Astrocyte (in vitro differentiated cells and primary cell): ENCODE results near the gene PTPRCAP. TPM values are rescaled to one million over a fixed set of nuclear protein-coding genes. Genes with fewer than 3 reads are reported as not detected.

ENCODE experiments used
- DNase-seq: peaks from one replicate; pipeline ENCODE4 v3.0.0-alpha.2; 2010; ENCODE audit warnings: low read depth
- FAIRE-seq: peaks from 2 replicates; lab custom pipeline; 2011; peaks lifted over from hg19 to GRCh38; lab: Jason Lieb, UNC
- H2AFZ ChIP-seq: 2 replicates; pipeline ENCODE4 v1.6.0; 2012; ENCODE audit warnings: low read depth, low read length, inconsistent platforms
- H3K27ac ChIP-seq: 2 replicates; pipeline ENCODE4 v1.5.1; 2011; ENCODE audit warnings: low read depth, low read length, inconsistent platforms
- H3K27me3 ChIP-seq: 2 replicates; pipeline ENCODE4 v1.6.0; 2011; ENCODE audit warnings: low read length, inconsistent platforms; ENCODE audit not compliant: insufficient read depth
- H3K36me3 ChIP-seq: 2 replicates; pipeline ENCODE4 v1.5.1; 2011; ENCODE audit warnings: low read length, inconsistent platforms; ENCODE audit not compliant: insufficient read depth
- H3K4me1 ChIP-seq: 2 replicates; pipeline ENCODE4 v1.5.1; 2011; ENCODE audit warnings: low read length, inconsistent platforms; ENCODE audit not compliant: insufficient read depth
- H3K4me2 ChIP-seq: 2 replicates; pipeline ENCODE4 v1.6.0; 2012; ENCODE audit warnings: low read length, inconsistent platforms
- H3K4me3 ChIP-seq: 2 replicates; pipeline ENCODE4 v1.5.1; 2011; ENCODE audit warnings: low read depth, mild to moderate bottlenecking, low read length, inconsistent platforms; ENCODE audit not compliant: insufficient read depth
- H3K79me2 ChIP-seq: 2 replicates; pipeline ENCODE4 v1.6.0; 2012; ENCODE audit warnings: mild to moderate bottlenecking, low read length, inconsistent platforms; ENCODE audit not compliant: insufficient read depth
- H3K9ac ChIP-seq: 2 replicates; pipeline ENCODE4 v1.6.0; 2012; ENCODE audit warnings: mild to moderate bottlenecking, low read length, inconsistent platforms
- H3K9me3 ChIP-seq: 2 replicates; pipeline ENCODE4 v1.5.1; 2012; ENCODE audit warnings: low read depth, mild to moderate bottlenecking, low read length, inconsistent platforms; ENCODE audit not compliant: insufficient read depth
- H4K20me1 ChIP-seq: 2 replicates; pipeline ENCODE4 v1.6.0; 2012; ENCODE audit warnings: low read length, inconsistent platforms; ENCODE audit not compliant: insufficient read depth
- H3K27ac Mint-ChIP-seq: one replicate; pipeline ENCODE4 v1.8.0; 2021; ENCODE audit warnings: mild to moderate bottlenecking, mixed read lengths; ENCODE audit not compliant: unreplicated experiment
- H3K27me3 Mint-ChIP-seq: one replicate; pipeline ENCODE4 v1.8.0; 2021; ENCODE audit warnings: low read depth, mixed read lengths; ENCODE audit not compliant: unreplicated experiment
- H3K36me3 Mint-ChIP-seq: one replicate; pipeline ENCODE4 v1.8.0; 2021; ENCODE audit warnings: low read depth, mixed read lengths; ENCODE audit not compliant: unreplicated experiment
- H3K4me1 Mint-ChIP-seq: one replicate; pipeline ENCODE4 v1.8.0; 2021; ENCODE audit warnings: low read depth, mixed read lengths; ENCODE audit not compliant: unreplicated experiment
- H3K4me3 Mint-ChIP-seq: one replicate; pipeline ENCODE4 v1.8.0; 2021; ENCODE audit warnings: mild to moderate bottlenecking, moderate library complexity, mixed read lengths; ENCODE audit not compliant: unreplicated experiment
- H3K9me3 Mint-ChIP-seq: one replicate; pipeline ENCODE4 v1.8.0; 2021; ENCODE audit warnings: mild to moderate bottlenecking, mixed read lengths; ENCODE audit not compliant: unreplicated experiment
- CTCF ChIP-seq: IDR thresholded peaks from 2 replicates; pipeline ENCODE4 v1.5.1; 2011; ENCODE audit warnings: low read depth, mild to moderate bottlenecking, inconsistent platforms, low read length, moderate library complexity; ENCODE audit not compliant: insufficient read depth
- EZH2 ChIP-seq: IDR thresholded peaks from 2 replicates; pipeline ENCODE4 v1.6.1; 2012; ENCODE audit warnings: mild to moderate bottlenecking, low read length, inconsistent platforms; ENCODE audit not compliant: insufficient read depth
- total RNA-seq: library from RNA; stranded (reverse); gene quantifications from 2 replicates; pipeline ENCODE4 v1.2.1, GENCODE V29; 2021

The PTPRCAP gene
- total RNA-seq, 1 donor from 2014 or later = 1.7 TPM

GRCh38 chr11:67401495-67402191 lies 35.8 kb downstream of the PTPRCAP start, which contains the start of gene PPP1CA:
TSS of gene PPP1CA (minus strand) at chr11:67401858. CDS start at chr11:67401782, 76 bp downstream.
- Histone ChIP-seq H3K4me1 (peaks cover 17% of the 10 kb centered on the region), H3K79me2 (peaks cover 40% of the 10 kb centered on the region), H3K27ac (peak within 1 kb of the TSS; percentile 81), H3K36me3 (peaks cover 2% of the 10 kb centered on the region), H3K9ac (peak within 1 kb of the TSS; percentile 96), H3K4me2 (peak within 1 kb of the TSS; percentile 98), H3K4me3 (peak within 1 kb of the TSS; percentile 89), H3K27me3 (no peaks in the 10 kb centered on the region), H2AFZ (peak within 1 kb of the TSS; percentile 75), H4K20me1 (peaks cover 32% of the 10 kb centered on the region), H3K9me3 (no peaks in the 10 kb centered on the region)
- DNase-seq (peak; percentile 52), FAIRE-seq (peak; percentile 29)
- H3K36me3 Mint-ChIP-seq = peaks cover 15% of the 10 kb centered on the region
- H3K4me3 Mint-ChIP-seq = peak within 1 kb of the TSS; percentile 87
- H3K9me3 Mint-ChIP-seq = no peaks in the 10 kb centered on the region
- TF ChIP-seq CTCF (no peak), EZH2 (no peak)
- peaks cover 3% of the 10 kb centered on the region for H3K27me3 Mint-ChIP-seq
- peaks cover 10% of the 10 kb centered on the region for H3K4me1 Mint-ChIP-seq
- peak within 1 kb of the TSS; percentile 75 for H3K27ac Mint-ChIP-seq

GRCh38 chr11:67400942-67401494 lies 36.5 kb downstream of the PTPRCAP start:
- TF ChIP-seq CTCF = no peak
- TF ChIP-seq EZH2 = no peak
- H2AFZ ChIP-seq = no peak overlapping the region
- peak overlapping the region; percentile 87 for H3K4me3 Mint-ChIP-seq
- peak overlapping the region; percentile 96 for H3K9ac ChIP-seq
- H3K27me3 ChIP-seq = no peaks in the 10 kb centered on the region
- no peak overlapping the region for H3K27ac Mint-ChIP-seq
- H3K36me3 ChIP-seq = peaks cover 2% of the 10 kb centered on the region
- peak overlapping the region; percentile 98 for H3K4me2 ChIP-seq
- FAIRE-seq (no peak), DNase-seq (no peak)
- H3K27me3 Mint-ChIP-seq = no peaks in the 10 kb centered on the region
- peaks cover 32% of the 10 kb centered on the region for H4K20me1 ChIP-seq
- no peaks in the 10 kb centered on the region for H3K9me3 ChIP-seq
- H3K4me1 ChIP-seq = peaks cover 17% of the 10 kb centered on the region
- H3K4me1 Mint-ChIP-seq = peaks cover 10% of the 10 kb centered on the region
- H3K27ac ChIP-seq = peak overlapping the region; percentile 81
- peak overlapping the region; percentile 89 for H3K4me3 ChIP-seq
- peaks cover 18% of the 10 kb centered on the region for H3K36me3 Mint-ChIP-seq
- peaks cover 40% of the 10 kb centered on the region for H3K79me2 ChIP-seq
- no peaks in the 10 kb centered on the region for H3K9me3 Mint-ChIP-seq
